GM19463 (cell line): Measurements from ENCODE around the gene GAGE1.
A peak's percentile ranks its signal among the peaks of the same experiment; 100 is the strongest.
"Not testable (repeated sequence)": the region's sequence is repeated elsewhere in the genome, so short reads cannot be mapped to it uniquely, and the experiment has no call there.

Experiments used
- ATAC-seq: cut with Tn5 transposase; IDR thresholded peaks from one replicate; pipeline ENCODE4 v1.9.1; 2021; ENCODE audit warnings: mild to moderate bottlenecking, moderate library complexity; ENCODE audit not compliant: unreplicated experiment

GAGE1 gene

GRCh38 chrX:49598720-49599119 is at the start of gene GAGE1:
Gene GAGE1, plus strand, starts transcription at chrX:49599020. Its CDS starts 1,155 bp downstream, at chrX:49600175.
- ATAC-seq, result not testable (repeated sequence)

DNA sequence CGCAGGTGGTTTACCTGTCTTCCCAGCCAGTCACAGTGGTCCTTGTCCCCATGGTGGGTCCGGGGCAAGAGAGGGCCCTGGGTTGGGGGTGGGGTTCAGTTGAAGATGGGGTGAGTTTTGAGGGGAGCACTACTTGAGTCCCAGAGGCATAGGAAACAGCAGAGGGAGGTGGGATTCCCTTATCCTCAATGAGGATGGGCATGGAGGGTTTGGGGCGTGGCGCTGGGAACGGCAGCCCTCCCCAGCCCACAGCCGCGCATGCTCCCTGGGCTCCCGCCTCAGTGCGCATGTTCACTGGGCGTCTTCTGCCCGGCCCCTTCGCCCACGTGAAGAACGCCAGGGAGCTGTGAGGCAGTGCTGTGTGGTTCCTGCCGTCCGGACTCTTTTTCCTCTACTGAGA is 47.8 kb upstream of the GAGE1 start, which contains the start of gene GAGE12E:
Gene GAGE12E (plus strand): TSS at position 301 of the 400 bp plus-strand sequence. CDS start 1,155 bp downstream, outside the sequence.
- ATAC-seq, result not testable (repeated sequence)

- not testable (repeated sequence) for ATAC-seq
These were observed 38.3 kb upstream of the GAGE1 start, which contains the start of gene GAGE12F for GRCh38 chrX:49560542-49560941. Gene GAGE12F, plus strand, starts transcription at chrX:49560842. Its CDS starts 1,155 bp downstream, at chrX:49561997.

DNA sequence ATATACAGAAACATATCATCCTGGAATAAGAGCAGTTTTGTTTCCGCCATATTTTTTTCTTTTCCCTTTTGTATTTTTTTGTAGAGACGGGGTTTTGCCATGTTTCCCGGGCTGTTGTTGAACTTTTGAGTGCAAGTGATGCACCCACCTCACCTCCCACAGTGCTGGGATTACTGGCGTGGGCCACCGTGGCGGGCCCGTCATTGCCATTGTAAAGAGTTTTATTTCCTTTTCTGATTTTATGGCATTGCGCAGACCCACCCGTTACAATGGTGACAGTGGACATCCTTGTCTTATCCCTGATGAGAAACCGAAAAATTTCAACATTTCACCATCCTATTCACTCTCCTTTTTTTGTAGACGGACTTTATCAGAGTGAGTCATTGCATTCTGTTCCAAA is 30.1 kb upstream of the GAGE1 start:
- not testable (repeated sequence) for ATAC-seq

DNA sequence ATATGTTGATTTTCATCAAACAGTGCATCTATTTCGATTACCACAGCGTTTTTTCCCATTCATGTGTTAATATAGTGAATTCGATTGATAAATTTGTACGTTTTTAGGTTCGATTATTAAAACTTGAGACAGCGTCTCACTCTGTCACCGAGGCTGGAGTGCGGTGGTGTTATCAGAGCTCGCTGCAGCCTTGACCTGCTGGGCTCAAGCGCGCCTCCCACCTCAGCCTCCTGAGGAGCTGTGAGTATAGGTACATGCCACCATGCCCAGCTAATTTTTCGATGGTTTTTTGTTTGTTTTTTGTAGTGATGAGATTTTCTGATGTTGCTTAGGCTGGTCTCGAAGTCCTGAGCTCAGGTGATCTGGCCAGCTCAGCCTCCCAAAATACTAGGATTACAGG is 29.7 kb upstream of the GAGE1 start:
- ATAC-seq, result not testable (repeated sequence)

DNA sequence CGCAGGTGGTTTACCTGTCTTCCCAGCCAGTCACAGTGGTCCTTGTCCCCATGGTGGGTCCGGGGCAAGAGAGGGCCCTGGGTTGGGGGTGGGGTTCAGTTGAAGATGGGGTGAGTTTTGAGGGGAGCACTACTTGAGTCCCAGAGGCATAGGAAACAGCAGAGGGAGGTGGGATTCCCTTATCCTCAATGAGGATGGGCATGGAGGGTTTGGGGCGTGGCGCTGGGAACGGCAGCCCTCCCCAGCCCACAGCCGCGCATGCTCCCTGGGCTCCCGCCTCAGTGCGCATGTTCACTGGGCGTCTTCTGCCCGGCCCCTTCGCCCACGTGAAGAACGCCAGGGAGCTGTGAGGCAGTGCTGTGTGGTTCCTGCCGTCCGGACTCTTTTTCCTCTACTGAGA is 28.7 kb upstream of the GAGE1 start, which contains the start of gene GAGE12G:
Gene GAGE12G (plus strand): TSS at position 301 of the 400 bp plus-strand sequence. CDS start 1,155 bp downstream, outside the sequence.
- not testable (repeated sequence) for ATAC-seq

GRCh38 chrX:49579649-49580048 is 19.2 kb upstream of the GAGE1 start, which contains the start of gene GAGE12H:
Gene GAGE12H, plus strand, starts transcription at chrX:49579949. Its CDS starts 1,155 bp downstream, at chrX:49581104.
- not testable (repeated sequence) for ATAC-seq

DNA sequence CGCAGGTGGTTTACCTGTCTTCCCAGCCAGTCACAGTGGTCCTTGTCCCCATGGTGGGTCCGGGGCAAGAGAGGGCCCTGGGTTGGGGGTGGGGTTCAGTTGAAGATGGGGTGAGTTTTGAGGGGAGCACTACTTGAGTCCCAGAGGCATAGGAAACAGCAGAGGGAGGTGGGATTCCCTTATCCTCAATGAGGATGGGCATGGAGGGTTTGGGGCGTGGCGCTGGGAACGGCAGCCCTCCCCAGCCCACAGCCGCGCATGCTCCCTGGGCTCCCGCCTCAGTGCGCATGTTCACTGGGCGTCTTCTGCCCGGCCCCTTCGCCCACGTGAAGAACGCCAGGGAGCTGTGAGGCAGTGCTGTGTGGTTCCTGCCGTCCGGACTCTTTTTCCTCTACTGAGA is 9.6 kb upstream of the GAGE1 start, which contains the start of gene GAGE2A:
Gene GAGE2A (plus strand): TSS at position 301 of the 400 bp plus-strand sequence. CDS start 1,155 bp downstream, outside the sequence.
- not testable (repeated sequence) for ATAC-seq

DNA sequence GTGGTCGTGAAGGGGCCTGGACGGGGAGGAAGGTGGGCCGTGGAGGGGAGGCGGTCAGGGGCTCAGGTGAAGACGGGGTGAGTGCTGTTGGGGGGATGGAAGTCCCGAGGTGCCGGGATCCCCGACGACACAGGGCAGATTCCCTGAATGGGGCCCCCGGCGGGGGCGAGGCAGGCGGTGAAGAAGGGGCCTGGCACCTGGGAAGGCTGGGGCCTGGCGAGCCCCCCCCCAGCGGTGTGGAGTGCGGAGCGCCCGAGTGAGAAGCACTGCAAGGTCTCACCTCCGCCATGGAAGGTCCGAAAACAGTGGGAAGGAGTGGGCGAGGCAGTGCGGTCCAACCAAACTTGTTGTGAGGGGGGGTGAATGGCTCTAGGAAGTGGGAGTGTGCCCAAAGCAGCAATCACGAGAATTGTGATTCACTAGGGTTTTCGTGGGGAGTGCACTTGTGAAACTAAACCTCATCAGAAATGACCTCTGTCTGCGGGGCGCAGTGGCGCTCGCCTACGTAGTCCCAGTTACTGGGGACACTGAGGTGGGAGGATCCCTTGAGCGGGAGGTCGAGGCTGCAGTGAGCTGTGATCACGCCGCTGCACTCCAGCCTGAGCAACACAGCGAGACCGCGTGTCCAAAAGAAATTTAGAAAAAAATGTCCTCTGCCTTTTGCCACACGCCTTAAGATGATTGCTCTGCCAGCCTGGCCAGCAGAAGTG is 8.9 kb upstream of the GAGE1 start:
- not testable (repeated sequence) for ATAC-seq

DNA sequence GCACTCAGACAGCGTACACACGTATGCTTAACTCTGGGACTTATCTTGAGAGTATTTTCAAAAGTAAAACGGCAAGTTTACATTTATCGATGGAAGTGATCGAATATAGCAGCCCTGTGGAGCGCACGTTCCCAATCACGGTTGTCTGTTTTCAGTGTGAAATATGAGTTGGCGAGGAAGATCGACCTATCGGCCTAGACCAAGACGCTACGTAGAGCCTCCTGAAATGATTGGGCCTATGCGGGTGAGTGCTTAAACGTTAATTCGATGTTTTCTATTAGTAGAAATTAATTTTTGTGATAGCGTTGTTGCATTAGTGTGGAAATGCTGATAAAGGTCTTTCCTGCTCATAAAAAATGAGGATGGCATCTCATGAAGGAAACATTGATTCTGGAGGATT is 8.3 kb upstream of the GAGE1 start:
- ATAC-seq, result not testable (repeated sequence)

GRCh38 chrX:49610718-49611310 is 12.0 kb downstream of the GAGE1 start:
- ATAC-seq, result no peak

DNA sequence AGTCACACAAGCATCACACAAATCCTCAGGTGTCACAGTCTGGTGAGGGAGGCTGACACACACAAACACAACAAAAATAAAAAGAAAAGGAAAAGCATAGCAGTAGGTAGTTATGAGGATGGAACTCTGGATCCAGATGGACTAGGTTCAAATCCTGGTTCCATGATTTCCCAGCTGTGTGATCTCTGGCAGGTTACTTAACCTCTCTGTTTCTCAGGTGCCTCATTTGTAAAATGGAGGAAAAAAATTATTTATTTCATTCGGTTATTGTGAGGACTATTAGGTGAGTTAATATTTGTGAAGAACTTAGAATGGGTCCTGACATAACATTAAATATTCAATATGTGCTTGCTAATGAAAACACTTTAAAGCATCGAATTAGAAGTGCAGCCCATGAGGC is 19.8 kb downstream of the GAGE1 start:
- ATAC-seq, result no peak

DNA sequence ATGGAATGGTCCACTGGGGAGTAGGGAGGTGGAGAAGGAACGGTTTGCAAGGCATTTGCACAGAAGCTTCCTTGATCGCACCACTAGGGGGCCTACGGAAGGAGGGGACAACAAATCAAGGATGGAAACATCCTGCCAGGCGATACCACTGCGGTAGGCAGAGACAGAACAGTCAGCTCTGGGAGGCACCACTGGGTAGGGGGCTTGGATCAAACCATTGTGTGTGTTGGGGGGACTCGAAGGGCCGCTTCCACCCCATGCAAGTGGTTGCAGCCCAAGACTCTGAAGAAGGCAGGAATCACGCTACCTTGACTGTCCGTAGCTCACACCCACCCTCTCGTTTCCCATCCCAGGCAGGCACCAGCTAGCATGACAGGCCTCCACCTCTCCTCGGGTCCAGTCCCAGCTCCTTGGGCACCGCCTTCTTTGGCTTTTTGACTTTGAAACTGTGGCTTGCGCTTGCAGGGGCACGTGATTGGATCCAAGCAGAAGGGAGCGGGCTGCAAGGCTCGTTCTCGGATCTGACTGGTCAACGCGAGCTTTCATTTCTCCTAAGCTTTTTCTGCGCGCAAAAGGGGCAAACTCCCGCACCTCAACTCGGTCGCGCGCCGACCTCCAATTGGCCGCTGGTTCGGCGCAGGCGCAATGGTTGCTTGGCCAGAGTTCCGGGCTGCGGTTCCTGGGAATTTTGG is 28.4 kb downstream of the GAGE1 start:
- no peak for ATAC-seq

DNA sequence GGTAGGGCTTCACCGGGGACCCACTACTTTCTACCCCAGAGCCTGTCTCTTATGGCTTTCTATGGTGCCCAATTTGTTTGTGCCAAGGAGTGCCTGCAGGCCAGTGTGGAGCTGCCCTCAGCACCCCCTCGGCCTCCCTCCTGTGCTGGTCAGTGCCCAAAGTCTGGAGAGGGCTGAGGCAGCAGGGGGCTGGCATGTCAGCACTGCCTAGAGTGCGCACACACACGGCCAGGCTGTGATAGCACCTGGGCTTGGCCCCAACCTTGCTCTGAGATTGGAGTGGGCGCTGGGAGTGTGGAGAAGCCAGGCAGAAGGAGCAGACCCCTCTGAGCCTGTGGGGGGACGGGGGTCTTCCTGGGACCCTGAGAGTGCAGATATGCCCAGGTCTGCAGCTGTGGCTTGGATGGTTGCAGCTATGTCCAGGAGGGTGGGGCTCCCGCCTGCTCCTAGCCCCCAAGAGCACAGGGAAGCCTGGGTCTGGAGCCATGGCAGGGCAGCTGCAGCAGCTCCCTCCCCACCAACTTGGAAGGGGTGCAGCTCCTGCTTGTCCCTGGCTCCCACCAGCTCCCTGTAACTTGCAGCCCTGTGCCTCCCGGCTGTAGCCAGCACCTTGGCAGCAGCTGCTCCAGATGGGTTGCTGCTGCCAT is 46.3 kb downstream of the GAGE1 start:
- no peak for ATAC-seq

DNA sequence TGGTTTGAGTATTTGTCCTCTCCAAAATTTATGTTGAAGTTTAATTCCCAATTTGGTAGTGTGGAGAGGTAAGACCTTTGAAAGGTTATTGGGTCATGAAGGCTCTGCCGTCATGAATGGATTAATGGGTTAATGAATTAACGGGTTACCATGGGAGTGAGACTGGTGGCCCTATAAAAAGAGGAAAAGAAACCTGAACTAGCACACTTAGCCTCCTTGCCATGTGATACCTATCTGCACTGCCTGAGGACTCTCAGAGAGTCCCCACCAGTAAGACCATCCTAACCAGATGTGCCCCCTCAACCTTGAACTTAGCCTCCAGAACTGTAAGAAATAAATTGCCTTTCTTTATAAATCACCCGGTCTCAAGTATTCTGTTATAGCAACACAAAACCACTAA is 57.7 kb downstream of the GAGE1 start:
- peak; percentile 93 for ATAC-seq
